Measurements from ENCODE around the gene GPR137.

DNA sequence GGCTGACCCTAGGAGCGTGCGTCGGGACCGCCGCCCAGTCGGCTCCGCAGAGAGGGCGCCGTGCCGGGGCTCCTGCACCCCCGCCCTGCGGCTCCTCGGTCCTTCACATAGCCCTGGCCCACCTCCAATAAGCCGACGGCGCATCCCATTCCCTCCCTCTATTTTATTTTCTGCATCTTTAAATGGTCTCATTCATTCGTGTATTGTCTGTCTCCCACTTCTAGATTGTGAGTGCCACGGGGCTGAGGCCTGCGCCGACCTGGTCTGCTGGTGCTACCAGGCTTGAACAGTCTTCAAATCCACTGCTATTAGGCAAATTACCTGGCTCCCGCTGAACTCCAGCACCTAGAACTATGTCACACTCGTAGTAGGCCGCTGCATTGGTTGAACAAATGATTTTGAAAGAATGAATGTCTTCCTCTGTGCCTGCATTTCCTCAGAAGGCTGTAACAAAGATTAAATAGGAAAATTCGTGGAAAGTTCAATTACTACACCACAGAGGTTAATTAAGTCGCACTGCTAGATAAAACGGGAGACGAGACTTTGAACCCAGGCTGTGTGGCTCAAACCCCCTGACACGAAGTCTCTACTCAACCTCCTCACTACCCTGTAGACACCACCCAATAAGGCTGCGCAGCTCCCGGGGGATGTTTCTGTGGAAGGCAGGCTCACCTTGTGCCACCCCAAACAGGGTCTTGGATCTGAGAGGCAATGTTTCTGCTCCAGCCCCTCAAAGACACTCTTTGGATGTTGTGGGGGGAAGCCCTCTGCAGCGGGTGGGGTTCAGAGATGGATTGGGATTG, 37.7 kb upstream of the GPR137 start:
- TF ChIP-seq, protein P1, sequence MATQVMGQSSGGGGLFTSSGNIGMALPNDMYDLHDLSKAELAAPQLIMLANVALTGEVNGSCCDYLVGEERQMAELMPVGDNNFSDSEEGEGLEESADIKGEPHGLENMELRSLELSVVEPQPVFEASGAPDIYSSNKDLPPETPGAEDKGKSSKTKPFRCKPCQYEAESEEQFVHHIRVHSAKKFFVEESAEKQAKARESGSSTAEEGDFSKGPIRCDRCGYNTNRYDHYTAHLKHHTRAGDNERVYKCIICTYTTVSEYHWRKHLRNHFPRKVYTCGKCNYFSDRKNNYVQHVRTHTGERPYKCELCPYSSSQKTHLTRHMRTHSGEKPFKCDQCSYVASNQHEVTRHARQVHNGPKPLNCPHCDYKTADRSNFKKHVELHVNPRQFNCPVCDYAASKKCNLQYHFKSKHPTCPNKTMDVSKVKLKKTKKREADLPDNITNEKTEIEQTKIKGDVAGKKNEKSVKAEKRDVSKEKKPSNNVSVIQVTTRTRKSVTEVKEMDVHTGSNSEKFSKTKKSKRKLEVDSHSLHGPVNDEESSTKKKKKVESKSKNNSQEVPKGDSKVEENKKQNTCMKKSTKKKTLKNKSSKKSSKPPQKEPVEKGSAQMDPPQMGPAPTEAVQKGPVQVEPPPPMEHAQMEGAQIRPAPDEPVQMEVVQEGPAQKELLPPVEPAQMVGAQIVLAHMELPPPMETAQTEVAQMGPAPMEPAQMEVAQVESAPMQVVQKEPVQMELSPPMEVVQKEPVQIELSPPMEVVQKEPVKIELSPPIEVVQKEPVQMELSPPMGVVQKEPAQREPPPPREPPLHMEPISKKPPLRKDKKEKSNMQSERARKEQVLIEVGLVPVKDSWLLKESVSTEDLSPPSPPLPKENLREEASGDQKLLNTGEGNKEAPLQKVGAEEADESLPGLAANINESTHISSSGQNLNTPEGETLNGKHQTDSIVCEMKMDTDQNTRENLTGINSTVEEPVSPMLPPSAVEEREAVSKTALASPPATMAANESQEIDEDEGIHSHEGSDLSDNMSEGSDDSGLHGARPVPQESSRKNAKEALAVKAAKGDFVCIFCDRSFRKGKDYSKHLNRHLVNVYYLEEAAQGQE (IDR thresholded peaks at IDR 0.05): no peak
- TF ChIP-seq JUN (IDR thresholded peaks at IDR 0.05): no peak
- TF ChIP-seq, protein P2, sequence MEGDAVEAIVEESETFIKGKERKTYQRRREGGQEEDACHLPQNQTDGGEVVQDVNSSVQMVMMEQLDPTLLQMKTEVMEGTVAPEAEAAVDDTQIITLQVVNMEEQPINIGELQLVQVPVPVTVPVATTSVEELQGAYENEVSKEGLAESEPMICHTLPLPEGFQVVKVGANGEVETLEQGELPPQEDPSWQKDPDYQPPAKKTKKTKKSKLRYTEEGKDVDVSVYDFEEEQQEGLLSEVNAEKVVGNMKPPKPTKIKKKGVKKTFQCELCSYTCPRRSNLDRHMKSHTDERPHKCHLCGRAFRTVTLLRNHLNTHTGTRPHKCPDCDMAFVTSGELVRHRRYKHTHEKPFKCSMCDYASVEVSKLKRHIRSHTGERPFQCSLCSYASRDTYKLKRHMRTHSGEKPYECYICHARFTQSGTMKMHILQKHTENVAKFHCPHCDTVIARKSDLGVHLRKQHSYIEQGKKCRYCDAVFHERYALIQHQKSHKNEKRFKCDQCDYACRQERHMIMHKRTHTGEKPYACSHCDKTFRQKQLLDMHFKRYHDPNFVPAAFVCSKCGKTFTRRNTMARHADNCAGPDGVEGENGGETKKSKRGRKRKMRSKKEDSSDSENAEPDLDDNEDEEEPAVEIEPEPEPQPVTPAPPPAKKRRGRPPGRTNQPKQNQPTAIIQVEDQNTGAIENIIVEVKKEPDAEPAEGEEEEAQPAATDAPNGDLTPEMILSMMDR (IDR thresholded peaks at IDR 0.05): no peak
- TF ChIP-seq EP300 (IDR thresholded peaks at IDR 0.05): no peak
- TF ChIP-seq SMC3 (IDR thresholded peaks at IDR 0.05): no peak
- no peak for TF ChIP-seq ZFP36 (IDR thresholded peaks at IDR 0.05; ENCODE audit: borderline replicate concordance, partially characterized antibody)
- TF ChIP-seq, protein P3, sequence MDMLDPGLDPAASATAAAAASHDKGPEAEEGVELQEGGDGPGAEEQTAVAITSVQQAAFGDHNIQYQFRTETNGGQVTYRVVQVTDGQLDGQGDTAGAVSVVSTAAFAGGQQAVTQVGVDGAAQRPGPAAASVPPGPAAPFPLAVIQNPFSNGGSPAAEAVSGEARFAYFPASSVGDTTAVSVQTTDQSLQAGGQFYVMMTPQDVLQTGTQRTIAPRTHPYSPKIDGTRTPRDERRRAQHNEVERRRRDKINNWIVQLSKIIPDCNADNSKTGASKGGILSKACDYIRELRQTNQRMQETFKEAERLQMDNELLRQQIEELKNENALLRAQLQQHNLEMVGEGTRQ (IDR thresholded peaks at IDR 0.05): no peak
- no peak for TF ChIP-seq POLR2A (IDR thresholded peaks at IDR 0.05; ENCODE audit: low read length)
- TF ChIP-seq MAFK (IDR thresholded peaks at IDR 0.05; ENCODE audit: partially characterized antibody): no peak
- TF ChIP-seq MYC (IDR thresholded peaks at IDR 0.05; ENCODE audit: borderline replicate concordance, low read length): no peak
- no peak for TF ChIP-seq CHD4 (IDR thresholded peaks at IDR 0.05; ENCODE audit: borderline replicate concordance)
- no peak for TF ChIP-seq ZNF302 (CRISPR knock-in tag; IDR thresholded peaks at IDR 0.05)
- TF ChIP-seq, protein P4, sequence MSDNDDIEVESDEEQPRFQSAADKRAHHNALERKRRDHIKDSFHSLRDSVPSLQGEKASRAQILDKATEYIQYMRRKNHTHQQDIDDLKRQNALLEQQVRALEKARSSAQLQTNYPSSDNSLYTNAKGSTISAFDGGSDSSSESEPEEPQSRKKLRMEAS (IDR thresholded peaks at IDR 0.05): no peak
- no peak for TF ChIP-seq KDM1A (IDR thresholded peaks at IDR 0.05; ENCODE audit: low read depth)

All from A549 (cell line).